IMR-90 (cell line): ENCODE results near the gene RASSF7. TPM values are rescaled to one million over a fixed set of nuclear protein-coding genes. Genes with fewer than 3 reads are reported as not detected.

Experiments used
- ATAC-seq: fragments of 200-7000 bp; cut with Tn5 transposase; 2 replicates; pipeline ENCODE4 v1.9.1; 2020; ENCODE audit warnings: low read depth, mild to moderate bottlenecking, moderate library complexity
- BruUV-seq: library from RNA; stranded (reverse); fragments of 400-500 nt; replicated peaks from 2 replicates; lab custom pipeline; 2021; lab: Mats Ljungman, UMichigan
- CTCF ChIA-PET: fragments of 300-600 bp; formaldehyde crosslinking; extraction: SDS; loops from one replicate; lab custom pipeline; 2021; ENCODE audit warnings: antibody characterized with exemption; lab: Yijun Ruan, JAX
- POLR2A ChIA-PET: fragments of 300-600 bp; sonication (Branson Sonifier 250); formaldehyde crosslinking; loops from one replicate; lab custom pipeline; 2022; ENCODE audit warnings: antibody characterized with exemption; ENCODE audit not compliant: unreplicated experiment; lab: Charles Lee
- DNase-seq: peaks from one replicate; pipeline ENCODE4 v3.0.0; 2013
- H2AFZ ChIP-seq: replicated peaks from 2 replicates; pipeline ENCODE3; 2013; ENCODE audit warnings: low read length, mild to moderate bottlenecking; ENCODE audit not compliant: poor library complexity
- H2AK5ac ChIP-seq: 2 replicates; pipeline ENCODE4 v1.6.1; 2013; ENCODE audit warnings: low read depth, low read length, inconsistent platforms
- H2AK9ac ChIP-seq: replicated peaks from 2 replicates; pipeline ENCODE3; 2013; ENCODE audit warnings: mild to moderate bottlenecking, low read depth, low read length, moderate library complexity; ENCODE audit not compliant: poor library complexity
- H2BK120ac ChIP-seq: 2 replicates; pipeline ENCODE4 v1.6.1; 2013; ENCODE audit warnings: low read depth, low read length, inconsistent platforms
- H2BK15ac ChIP-seq: 3 replicates; pipeline ENCODE4 v1.6.1; 2013; ENCODE audit warnings: low read depth, low read length, inconsistent platforms
- H2BK20ac ChIP-seq: 2 replicates; pipeline ENCODE4 v1.6.1; 2013; ENCODE audit warnings: low read depth, mild to moderate bottlenecking, inconsistent platforms, low read length, moderate library complexity
- H2BK5ac ChIP-seq: 2 replicates; pipeline ENCODE4 v1.6.1; 2013; ENCODE audit warnings: mild to moderate bottlenecking, low read depth, low read length, inconsistent platforms; ENCODE audit not compliant: poor library complexity, severe bottlenecking
- H3K14ac ChIP-seq: replicated peaks from 2 replicates; pipeline ENCODE4 v1.6.1; 2013; ENCODE audit warnings: low read depth, low read length, inconsistent platforms
- H3K18ac ChIP-seq: 2 replicates; pipeline ENCODE4 v1.6.1; 2013; ENCODE audit warnings: low read depth, low read length, control low read depth
- H3K23ac ChIP-seq: 2 replicates; pipeline ENCODE4 v1.6.1; 2013; ENCODE audit warnings: low read depth, low read length, inconsistent platforms
- H3K27ac ChIP-seq: 2 replicates; pipeline ENCODE4 v1.5.1; 2013; ENCODE audit warnings: mild to moderate bottlenecking, control low read depth, low read length; ENCODE audit not compliant: insufficient read depth
- H3K27me3 ChIP-seq: 2 replicates; pipeline ENCODE4 v1.6.1; 2013; ENCODE audit warnings: low read length; ENCODE audit not compliant: control insufficient read depth, insufficient read depth
- H3K36me3 ChIP-seq: 2 replicates; pipeline ENCODE4 v1.6.1; 2013; ENCODE audit warnings: low read length, mixed read lengths; ENCODE audit not compliant: control insufficient read depth, insufficient read depth
- H3K4ac ChIP-seq: 2 replicates; pipeline ENCODE4 v1.6.1; 2013; ENCODE audit warnings: low read depth, low read length, inconsistent platforms
- H3K4me1 ChIP-seq: 2 replicates; pipeline ENCODE4 v1.6.1; 2013; ENCODE audit warnings: low read length, mixed read lengths; ENCODE audit not compliant: control insufficient read depth, insufficient read depth
- H3K4me2 ChIP-seq: 2 replicates; pipeline ENCODE4 v1.6.1; 2013; ENCODE audit warnings: low read depth, mild to moderate bottlenecking, control low read depth, low read length, moderate library complexity
- H3K4me3 ChIP-seq: 2 replicates; pipeline ENCODE4 v1.5.1; 2013; ENCODE audit warnings: low read depth, mild to moderate bottlenecking, control low read depth, low read length, moderate library complexity; ENCODE audit not compliant: insufficient read depth
- H3K56ac ChIP-seq: 2 replicates; pipeline ENCODE4 v1.6.1; 2013; ENCODE audit warnings: low read length, inconsistent platforms; ENCODE audit not compliant: insufficient read depth; ENCODE audit errors: extremely low read depth
- H3K79me1 ChIP-seq, 2 experiments: 2 replicates each; pipeline ENCODE4 v1.6.1; 2013; ENCODE audit warnings: low read length in 2 of 2, inconsistent platforms in 1 of 2, low read depth in 1 of 2
- H3K9ac ChIP-seq: 2 replicates; pipeline ENCODE4 v1.6.1; 2013; ENCODE audit warnings: low read depth, low read length, control low read depth
- H3K9me1 ChIP-seq: 2 replicates; pipeline ENCODE4 v1.6.1; 2013; ENCODE audit warnings: low read length, inconsistent platforms; ENCODE audit not compliant: insufficient read depth
- H3K9me3 ChIP-seq: 2 replicates; pipeline ENCODE4 v1.6.1; 2013; ENCODE audit warnings: low read length; ENCODE audit not compliant: control insufficient read depth, insufficient read depth
- H4K20me1 ChIP-seq: 2 replicates; pipeline ENCODE4 v1.6.1; 2013; ENCODE audit warnings: low read length, inconsistent platforms; ENCODE audit not compliant: insufficient read depth
- H4K5ac ChIP-seq: 2 replicates; pipeline ENCODE4 v1.6.1; 2013; ENCODE audit warnings: mild to moderate bottlenecking, low read depth, low read length, control low read depth
- H4K8ac ChIP-seq, 2 experiments: 2 replicates each; pipeline ENCODE4 v1.6.1; 2013; ENCODE audit warnings: low read depth in 2 of 2, low read length in 2 of 2, control low read depth in 1 of 2, inconsistent platforms in 1 of 2
- H4K91ac ChIP-seq: 2 replicates; pipeline ENCODE4 v1.6.1; 2013; ENCODE audit warnings: low read depth, low read length, inconsistent platforms; ENCODE audit not compliant: insufficient read depth
- CEBPB ChIP-seq: IDR thresholded peaks from 2 replicates; pipeline ENCODE4 v1.6.1; 2012; ENCODE audit warnings: low read depth, low read length, improper control_type of control experiment
- CHD1 ChIP-seq: IDR thresholded peaks from 2 replicates; pipeline ENCODE4 v1.6.1; 2012; ENCODE audit warnings: low read depth, low read length, improper control_type of control experiment
- MAZ ChIP-seq: IDR thresholded peaks from 2 replicates; pipeline ENCODE4 v1.6.1; 2012; ENCODE audit warnings: low read depth, mild to moderate bottlenecking, low read length, improper control_type of control experiment, moderate library complexity, borderline replicate concordance
- NFE2L2 ChIP-seq: fragments of 150-350 bp; IDR thresholded peaks from 2 replicates; pipeline ENCODE4 v1.6.1; 2016; ENCODE audit warnings: low read depth, mild to moderate bottlenecking, low read length
- POLR2A ChIP-seq: IDR thresholded peaks from 2 replicates; pipeline ENCODE4 v1.6.1; 2012; ENCODE audit warnings: mild to moderate bottlenecking, low read depth, low read length
- RAD21 ChIP-seq: IDR thresholded peaks from 2 replicates; pipeline ENCODE4 v1.6.1; 2012; ENCODE audit warnings: low read length, improper control_type of control experiment
- RCOR1 ChIP-seq: IDR thresholded peaks from 2 replicates; pipeline ENCODE4 v1.6.1; 2012; ENCODE audit warnings: mild to moderate bottlenecking, low read length, improper control_type of control experiment; ENCODE audit not compliant: insufficient replicate concordance
- RFX5 ChIP-seq: IDR thresholded peaks from 2 replicates; pipeline ENCODE4 v1.8.0; 2012; ENCODE audit warnings: low read depth, mild to moderate bottlenecking, low read length, moderate library complexity
- SMC3 ChIP-seq: fragments of 150-350 bp; IDR thresholded peaks from 2 replicates; pipeline ENCODE4 v1.6.1; 2016; ENCODE audit warnings: low read depth, mild to moderate bottlenecking, antibody characterized with exemption, low read length, moderate library complexity
- WGBS, 2 experiments: methylation state at CpG; one replicate each; pipeline versions ENCODE4 v1.1.5 to v1.1.7; 2013; ENCODE audit warnings: missing lambda C conversion rate in 2 of 2; ENCODE audit not compliant: insufficient read length in 1 of 2; ENCODE audit errors: extremely low coverage in 2 of 2; 5-methylcytosine and 5-hydroxymethylcytosine counted together
- dilution Hi-C: fragments of 300-500 bp; cut with HindIII; formaldehyde crosslinking; loops from one replicate; pipeline ENCODE4 v1.14.3; 2018; ENCODE audit warnings: low sequenced_read_pairs; ENCODE audit not compliant: unreplicated experiment
- in situ Hi-C: fragments of 300-500 bp; cut with MboI; formaldehyde crosslinking; loops from 3 replicates; pipeline ENCODE4 v1.14.3; 2019; ENCODE audit warnings: low sequenced_read_pairs, inconsistent platforms, mixed read lengths
- intact Hi-C: fragments of 100-400 bp; cut with micrococcal nuclease; formaldehyde crosslinking; loops from 2 replicates; pipeline ENCODE4 v1.10.0; 2022
- polyA plus RNA-seq, 3 experiments: library from polyadenylated mRNA; depleted of rRNA; stranded (reverse); fragments of >200 nt; gene quantifications; 2 replicates each; pipeline ENCODE4 v1.2.3, GENCODE V29; 2012; ENCODE audit warnings: low replicate concordance in 1 of 3
- total RNA-seq: library from RNA; depleted of rRNA; stranded (reverse); fragments of >200 nt; gene quantifications from 2 replicates; pipeline ENCODE4 v1.2.3, GENCODE V29; 2012
- TF ChIP-seq, protein P1 (sequence below): fragments of 150-350 bp; IDR thresholded peaks from 2 replicates; pipeline ENCODE4 v1.6.1; 2016; ENCODE audit warnings: low read depth, mild to moderate bottlenecking, low read length, moderate library complexity, borderline replicate concordance
- TF ChIP-seq, protein P2 (sequence below): fragments of 150-350 bp; IDR thresholded peaks from 2 replicates; pipeline ENCODE4 v1.6.1; 2017; ENCODE audit warnings: mild to moderate bottlenecking, antibody characterized with exemption, low read length, low read depth

The RASSF7 gene
- total and polyA plus RNA-seq, 2 of the 4 experiments (the other 2 are of a cell fraction), result 6.8 to 18.5 TPM

- peaks cover 2% of the 10 kb centered on the region; the same call in 1 of the 2 replicates for H3K9me1 ChIP-seq
- no peak overlapping the region for H3K4ac ChIP-seq
- H2AFZ ChIP-seq, result no peak overlapping the region
- no peak overlapping the region for H3K9ac ChIP-seq
- H2BK20ac ChIP-seq, result no peak overlapping the region
- 93% methylated on average over 3 of the region's 18 CpGs; no CpG with 5 or more reads in 1 of the 2 experiments for WGBS, 2 experiments
- no peak overlapping the region for H3K56ac ChIP-seq
- H2BK120ac ChIP-seq, result no peak overlapping the region
- H4K5ac ChIP-seq, result no peak overlapping the region
- in situ Hi-C loops, result no loop called here
- DNase-seq, result no peak
- no peak for ATAC-seq
- H2BK15ac ChIP-seq, result no peak overlapping the region
- no peak overlapping the region for H2BK5ac ChIP-seq
- H4K8ac ChIP-seq, result no peak overlapping the region
- no peaks in the 10 kb centered on the region for H3K27me3 ChIP-seq
- no peak for TF ChIP-seq MAZ
- no peak for TF ChIP-seq NFE2L2
- TF ChIP-seq, protein P1, sequence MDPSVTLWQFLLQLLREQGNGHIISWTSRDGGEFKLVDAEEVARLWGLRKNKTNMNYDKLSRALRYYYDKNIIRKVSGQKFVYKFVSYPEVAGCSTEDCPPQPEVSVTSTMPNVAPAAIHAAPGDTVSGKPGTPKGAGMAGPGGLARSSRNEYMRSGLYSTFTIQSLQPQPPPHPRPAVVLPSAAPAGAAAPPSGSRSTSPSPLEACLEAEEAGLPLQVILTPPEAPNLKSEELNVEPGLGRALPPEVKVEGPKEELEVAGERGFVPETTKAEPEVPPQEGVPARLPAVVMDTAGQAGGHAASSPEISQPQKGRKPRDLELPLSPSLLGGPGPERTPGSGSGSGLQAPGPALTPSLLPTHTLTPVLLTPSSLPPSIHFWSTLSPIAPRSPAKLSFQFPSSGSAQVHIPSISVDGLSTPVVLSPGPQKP, result no peak
- TF ChIP-seq CHD1, result no peak
- no peak for TF ChIP-seq SMC3
- no peak for TF ChIP-seq RFX5
- no peak for TF ChIP-seq RAD21
- TF ChIP-seq POLR2A, result no peak
- TF ChIP-seq RCOR1, result no peak
- TF ChIP-seq, protein P2, sequence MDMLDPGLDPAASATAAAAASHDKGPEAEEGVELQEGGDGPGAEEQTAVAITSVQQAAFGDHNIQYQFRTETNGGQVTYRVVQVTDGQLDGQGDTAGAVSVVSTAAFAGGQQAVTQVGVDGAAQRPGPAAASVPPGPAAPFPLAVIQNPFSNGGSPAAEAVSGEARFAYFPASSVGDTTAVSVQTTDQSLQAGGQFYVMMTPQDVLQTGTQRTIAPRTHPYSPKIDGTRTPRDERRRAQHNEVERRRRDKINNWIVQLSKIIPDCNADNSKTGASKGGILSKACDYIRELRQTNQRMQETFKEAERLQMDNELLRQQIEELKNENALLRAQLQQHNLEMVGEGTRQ, result no peak
- no peak for TF ChIP-seq CEBPB
- H2AK5ac ChIP-seq, result no peak overlapping the region
- peaks cover 24% of the 10 kb centered on the region; the same call in 1 of the 2 replicates for H3K36me3 ChIP-seq
- H3K23ac ChIP-seq, result no peak overlapping the region
- peaks cover 8% of the 10 kb centered on the region for H3K4me1 ChIP-seq
- no TSS peak for BruUV-seq
- dilution Hi-C loops, result no loop called here
- H3K79me1 ChIP-seq, result peaks cover 3 to 23% of the 10 kb centered on the region in 2 experiments; a peak in 3 of 4 replicates
- H3K4me2 ChIP-seq, result no peak overlapping the region
- peaks cover 24% of the 10 kb centered on the region for H4K20me1 ChIP-seq
- ChIA-PET CTCF (no interaction called here), POLR2A (no interaction called here)
- no peaks in the 10 kb centered on the region for H3K9me3 ChIP-seq
- H4K91ac ChIP-seq, result no peak overlapping the region
- intact Hi-C loops, result no loop called here
- H3K4me3 ChIP-seq, result no peak overlapping the region
- peak overlapping the region; percentile 57 for H2AK9ac ChIP-seq
- H3K14ac ChIP-seq, result no peak overlapping the region
- H3K27ac ChIP-seq, result no peak overlapping the region
- no peak overlapping the region for H3K18ac ChIP-seq
These were observed 28.7 kb upstream of the RASSF7 start for GRCh38 chr11:531919-532526.
